WTC11 (cell line): ENCODE results near the gene CHAC1.

Experiments used
- ATF1 ChIP-seq: sonication (generic); formaldehyde crosslinking; IDR thresholded peaks from 2 replicates; pipeline ENCODE4 v1.8.1; 2023; ENCODE audit warnings: mild to moderate bottlenecking, moderate library complexity, missing genetic modification reagents
- CTCF ChIP-seq: fragments of 200-600 bp; IDR thresholded peaks from 2 replicates; pipeline ENCODE4 v1.8.0; 2022; ENCODE audit warnings: antibody characterized with exemption
- E2F1 ChIP-seq: sonication (generic); formaldehyde crosslinking; IDR thresholded peaks from 2 replicates; pipeline ENCODE4 v1.8.0; 2022; ENCODE audit warnings: mild to moderate bottlenecking, missing genetic modification reagents
- MAX ChIP-seq: sonication (generic); formaldehyde crosslinking; IDR thresholded peaks from 2 replicates; pipeline ENCODE4 v1.8.0; 2022; ENCODE audit warnings: mild to moderate bottlenecking, missing genetic modification reagents
- NFYB ChIP-seq: sonication (generic); formaldehyde crosslinking; conservative IDR thresholded peaks from 2 replicates; pipeline ENCODE4 v1.8.0; 2022; ENCODE audit warnings: low read depth, missing genetic modification reagents
- NR1H2 ChIP-seq: sonication (generic); formaldehyde crosslinking; IDR thresholded peaks from 2 replicates; pipeline ENCODE4 v1.9.0; 2021; ENCODE audit warnings: mild to moderate bottlenecking, moderate library complexity, missing genetic modification reagents
- TP53 ChIP-seq: sonication (generic); formaldehyde crosslinking; IDR thresholded peaks from 2 replicates; pipeline ENCODE4 v1.8.1; 2023; ENCODE audit warnings: mild to moderate bottlenecking, missing genetic modification reagents
- TF ChIP-seq, protein P1 (sequence below): sonication (generic); formaldehyde crosslinking; IDR thresholded peaks from 2 replicates; pipeline ENCODE4 v1.8.0; 2022; ENCODE audit warnings: mild to moderate bottlenecking, missing genetic modification reagents

GRCh38 chr15:40940296-40940801 is 12.9 kb upstream of the CHAC1 start:
- TF ChIP-seq, protein P1, sequence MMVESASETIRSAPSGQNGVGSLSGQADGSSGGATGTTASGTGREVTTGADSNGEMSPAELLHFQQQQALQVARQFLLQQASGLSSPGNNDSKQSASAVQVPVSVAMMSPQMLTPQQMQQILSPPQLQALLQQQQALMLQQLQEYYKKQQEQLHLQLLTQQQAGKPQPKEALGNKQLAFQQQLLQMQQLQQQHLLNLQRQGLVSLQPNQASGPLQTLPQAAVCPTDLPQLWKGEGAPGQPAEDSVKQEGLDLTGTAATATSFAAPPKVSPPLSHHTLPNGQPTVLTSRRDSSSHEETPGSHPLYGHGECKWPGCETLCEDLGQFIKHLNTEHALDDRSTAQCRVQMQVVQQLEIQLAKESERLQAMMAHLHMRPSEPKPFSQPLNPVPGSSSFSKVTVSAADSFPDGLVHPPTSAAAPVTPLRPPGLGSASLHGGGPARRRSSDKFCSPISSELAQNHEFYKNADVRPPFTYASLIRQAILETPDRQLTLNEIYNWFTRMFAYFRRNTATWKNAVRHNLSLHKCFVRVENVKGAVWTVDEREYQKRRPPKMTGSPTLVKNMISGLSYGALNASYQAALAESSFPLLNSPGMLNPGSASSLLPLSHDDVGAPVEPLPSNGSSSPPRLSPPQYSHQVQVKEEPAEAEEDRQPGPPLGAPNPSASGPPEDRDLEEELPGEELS: no peak
- TF ChIP-seq CTCF: no peak
- no peak for TF ChIP-seq MAX (CRISPR knock-in tag)
- no peak for TF ChIP-seq NFYB (CRISPR knock-in tag)
- TF ChIP-seq ATF1 (CRISPR knock-in tag): no peak
- no peak for TF ChIP-seq NR1H2 (CRISPR knock-in tag)
- TF ChIP-seq TP53 (CRISPR knock-in tag): no peak
- TF ChIP-seq E2F1: no peak
